HG03432 (cell line): ENCODE data around the gene PGLYRP2.

Experiments used
- ATAC-seq: cut with Tn5 transposase; IDR thresholded peaks from one replicate; pipeline ENCODE4 v1.9.1; 2021; ENCODE audit warnings: mild to moderate bottlenecking, moderate library complexity; ENCODE audit not compliant: unreplicated experiment

The PGLYRP2 gene

DNA sequence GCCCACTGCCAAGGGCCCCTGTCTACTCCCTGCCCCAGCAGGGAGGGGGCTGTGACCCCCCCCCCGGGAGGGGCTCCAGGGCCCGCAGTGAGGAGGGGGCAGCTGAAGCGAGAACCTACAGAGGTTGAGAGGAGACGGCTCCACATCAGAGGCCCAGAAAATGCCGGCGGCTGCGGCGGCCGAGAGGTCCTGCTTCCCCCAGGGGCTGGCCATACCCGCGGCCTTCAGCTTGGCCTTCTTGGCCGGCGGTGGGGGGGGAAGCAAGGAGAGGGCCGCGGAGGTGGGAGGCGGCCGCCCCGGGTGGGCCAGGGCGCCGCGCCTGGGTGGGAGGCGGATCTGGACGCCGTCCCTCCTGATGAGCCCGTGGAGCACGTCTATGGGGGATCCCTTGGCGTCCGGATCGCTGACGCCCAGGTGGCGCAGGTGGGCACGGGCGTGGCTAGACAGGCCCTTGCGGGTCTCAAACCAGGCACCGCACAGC is 51.3 kb downstream of the PGLYRP2 start:
- no peak for ATAC-seq

DNA sequence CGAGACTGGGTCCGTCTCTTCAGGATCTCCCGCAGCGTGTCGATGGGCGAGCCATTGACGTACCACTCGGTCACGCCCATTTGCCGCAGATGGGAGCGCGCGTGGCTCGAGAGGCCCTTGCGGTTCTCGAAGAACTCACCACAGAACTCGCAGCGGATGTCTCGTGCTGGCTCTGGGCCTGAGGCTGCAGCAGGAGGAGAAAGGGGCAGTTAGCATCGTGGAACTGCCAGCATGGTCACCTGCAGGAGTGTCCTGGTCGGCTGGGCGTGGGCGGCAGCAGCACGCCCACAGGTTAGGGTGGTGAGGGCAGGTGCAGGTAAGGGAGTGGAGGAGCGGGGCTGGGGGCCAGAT is 52.0 kb downstream of the PGLYRP2 start:
- no peak for ATAC-seq

DNA sequence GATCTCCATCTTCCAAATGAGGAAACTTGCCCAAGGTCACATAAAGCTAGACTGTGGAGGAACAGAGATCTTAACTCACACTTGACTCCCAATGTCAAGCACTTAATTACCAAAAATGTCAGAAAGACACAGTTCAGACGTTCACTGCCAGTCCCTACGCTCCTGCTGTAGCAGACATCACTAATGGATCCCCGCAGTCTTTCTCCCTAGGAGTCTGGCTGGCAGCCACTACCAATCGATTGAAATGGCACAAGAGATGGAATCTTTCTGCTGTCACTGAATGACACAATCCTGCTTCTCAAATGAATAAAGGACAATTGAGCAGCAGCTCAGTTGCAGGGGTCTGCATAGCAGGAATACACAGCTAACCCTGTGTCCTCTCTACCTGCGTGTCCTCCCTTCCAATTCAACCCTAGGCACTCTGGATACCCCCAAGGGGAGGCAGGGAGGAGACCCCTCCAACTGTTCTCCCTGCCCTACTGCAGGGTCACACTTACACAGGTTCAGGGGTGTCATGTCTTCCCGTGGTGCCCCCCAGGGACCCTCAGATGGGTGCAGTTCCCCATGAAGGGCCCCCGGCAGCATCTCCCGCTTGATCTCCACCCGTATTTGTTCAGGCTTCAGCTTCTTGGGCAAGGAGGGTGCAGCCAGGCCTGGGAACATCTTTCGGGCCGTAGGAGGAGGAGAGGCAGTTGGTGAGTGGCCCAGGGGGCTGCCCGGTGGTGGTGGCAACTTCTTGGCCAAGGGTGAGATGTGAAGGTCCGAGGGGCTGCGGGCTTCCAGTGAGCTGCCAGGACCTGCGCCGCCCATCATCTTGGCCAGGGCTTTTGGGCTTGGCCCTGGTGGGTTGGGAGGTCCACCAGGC is 52.6 kb downstream of the PGLYRP2 start:
- no peak for ATAC-seq

DNA sequence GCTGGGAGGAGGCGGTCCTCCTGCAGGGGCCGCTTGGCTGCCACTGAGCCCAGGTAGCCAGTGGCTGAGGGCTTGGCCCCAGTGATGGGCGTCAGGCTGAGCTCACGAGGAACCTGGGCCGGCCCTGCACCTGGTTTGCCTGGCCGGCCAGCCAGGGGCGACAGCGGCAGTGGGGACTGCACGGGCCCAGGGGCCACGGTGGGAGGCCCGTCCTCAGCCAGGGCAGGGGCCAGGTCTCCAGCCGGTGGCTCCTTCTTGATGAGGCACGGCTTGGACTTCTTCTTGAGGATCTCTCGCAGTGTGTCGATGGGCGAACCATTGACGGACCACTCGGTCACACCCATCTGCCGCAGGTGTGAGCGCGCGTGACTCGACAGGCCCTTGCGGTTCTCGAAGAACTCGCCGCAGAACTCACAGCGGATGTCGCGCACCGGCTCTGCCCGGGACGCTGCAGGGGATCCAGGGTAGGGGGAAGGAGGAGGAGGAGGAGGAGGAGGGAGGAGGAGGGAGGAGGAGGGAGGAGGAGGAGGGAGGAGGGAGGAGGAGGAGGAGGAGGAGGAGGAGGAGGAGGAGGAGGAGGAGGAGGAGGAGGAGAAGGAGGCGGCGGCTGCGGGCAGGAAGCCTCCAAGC is 53.9 kb downstream of the PGLYRP2 start:
- no peak for ATAC-seq

DNA sequence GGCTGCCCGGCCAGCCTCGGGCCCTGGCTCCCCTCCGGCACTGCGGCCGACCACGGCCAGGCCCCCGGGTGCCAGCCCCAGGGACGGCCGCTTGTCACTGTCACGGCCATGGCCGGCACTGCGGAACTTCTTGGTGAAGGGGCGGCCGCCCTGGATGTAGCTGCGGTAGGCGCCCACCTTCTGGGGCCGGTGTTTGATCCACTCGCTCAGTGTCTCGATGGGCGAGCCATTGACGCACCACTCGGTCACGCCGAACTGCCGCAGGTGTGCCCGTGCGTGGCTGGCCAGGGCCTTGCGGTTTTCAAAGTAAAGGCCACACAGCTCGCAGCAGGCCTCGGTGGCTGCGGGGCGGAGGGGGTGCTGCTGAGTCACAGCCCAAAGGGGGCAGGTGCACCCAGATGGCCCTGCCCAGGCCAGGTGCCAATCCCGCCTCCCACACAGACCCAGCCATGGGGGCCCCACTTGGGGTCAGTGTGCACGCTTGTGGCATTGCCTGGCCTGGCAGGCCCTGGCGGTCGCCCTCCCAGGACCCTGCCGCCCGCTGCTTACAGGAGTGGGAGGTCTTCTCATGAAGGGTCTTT is 54.5 kb downstream of the PGLYRP2 start:
- no peak for ATAC-seq

DNA sequence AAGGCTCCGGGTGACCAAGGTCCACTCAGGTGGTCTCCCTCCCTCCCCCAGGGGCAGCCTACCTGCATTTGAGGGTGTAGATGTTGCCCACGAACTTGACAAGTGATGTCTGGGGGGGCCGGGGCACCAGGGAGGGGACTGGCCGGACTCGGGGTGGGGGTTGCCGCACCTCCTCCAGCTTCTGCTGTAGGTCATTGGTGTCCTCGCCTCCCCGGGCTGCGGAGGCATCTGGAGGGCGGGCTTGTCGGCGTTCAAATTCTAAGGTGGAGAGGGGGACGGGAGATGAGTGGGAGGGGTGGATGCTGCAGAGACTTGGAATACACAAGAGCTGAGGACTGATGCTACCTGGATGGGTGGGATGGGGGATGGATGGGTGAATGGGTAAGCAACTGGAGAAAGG is 55.2 kb downstream of the PGLYRP2 start:
- no peak for ATAC-seq

DNA sequence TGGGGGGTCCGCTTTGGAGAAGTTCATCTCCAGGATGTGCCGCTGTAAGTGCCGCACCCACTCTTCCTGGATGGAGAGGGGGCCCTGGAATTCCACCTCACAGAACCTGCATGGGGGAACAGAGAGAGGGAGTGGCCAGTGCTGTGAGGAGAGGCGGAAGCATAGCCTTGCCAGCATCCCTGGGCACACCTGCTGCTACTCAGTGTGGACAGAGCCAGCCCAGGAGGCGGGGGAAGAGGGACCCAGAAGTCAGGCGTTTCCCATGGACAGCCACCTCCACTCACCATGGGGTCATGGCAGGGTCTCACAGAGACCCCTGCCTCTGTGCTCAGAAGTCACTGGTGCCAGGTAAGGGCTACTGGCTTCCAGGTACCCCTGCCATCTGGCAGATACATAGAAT is 56.2 kb downstream of the PGLYRP2 start:
- no peak for ATAC-seq

DNA sequence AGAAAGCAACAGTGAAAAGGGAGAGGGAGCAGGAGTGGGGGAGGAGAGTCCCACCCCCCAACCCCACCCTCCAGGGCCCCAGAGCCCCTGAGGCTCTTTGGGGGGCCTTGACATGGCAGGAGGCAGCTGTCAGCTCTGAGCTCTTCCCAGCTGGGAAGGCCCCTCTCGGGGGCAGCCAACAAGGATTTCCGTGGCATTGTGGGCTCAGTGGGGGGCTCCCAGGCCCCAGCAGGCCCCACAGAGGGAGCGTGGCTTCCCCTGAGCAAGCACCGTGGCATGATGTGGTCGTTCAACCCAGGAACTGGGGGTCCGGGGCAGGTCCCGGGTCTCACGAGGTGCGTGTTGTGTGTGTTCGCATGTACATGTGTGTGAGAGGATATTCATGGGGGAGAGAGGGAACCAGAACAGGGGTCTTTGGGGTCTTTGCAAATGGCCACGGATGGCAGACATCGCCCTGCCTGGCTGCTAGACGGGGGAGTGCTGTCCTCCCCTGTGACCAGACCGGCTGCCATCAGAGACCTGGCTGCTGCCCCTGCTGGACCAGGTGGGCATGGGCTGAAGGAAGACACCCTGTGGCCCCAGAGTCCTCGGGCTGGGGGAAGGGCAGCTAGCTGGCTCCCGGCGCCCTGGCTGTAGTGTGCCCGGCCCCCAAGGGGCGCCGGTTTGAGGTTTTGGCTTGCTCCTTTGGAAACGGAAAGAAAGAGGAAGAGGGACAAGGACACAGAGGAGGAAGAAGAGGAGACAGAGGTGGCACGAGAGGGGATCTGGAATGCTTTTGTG is 56.8 kb downstream of the PGLYRP2 start:
- ATAC-seq, result no peak

DNA sequence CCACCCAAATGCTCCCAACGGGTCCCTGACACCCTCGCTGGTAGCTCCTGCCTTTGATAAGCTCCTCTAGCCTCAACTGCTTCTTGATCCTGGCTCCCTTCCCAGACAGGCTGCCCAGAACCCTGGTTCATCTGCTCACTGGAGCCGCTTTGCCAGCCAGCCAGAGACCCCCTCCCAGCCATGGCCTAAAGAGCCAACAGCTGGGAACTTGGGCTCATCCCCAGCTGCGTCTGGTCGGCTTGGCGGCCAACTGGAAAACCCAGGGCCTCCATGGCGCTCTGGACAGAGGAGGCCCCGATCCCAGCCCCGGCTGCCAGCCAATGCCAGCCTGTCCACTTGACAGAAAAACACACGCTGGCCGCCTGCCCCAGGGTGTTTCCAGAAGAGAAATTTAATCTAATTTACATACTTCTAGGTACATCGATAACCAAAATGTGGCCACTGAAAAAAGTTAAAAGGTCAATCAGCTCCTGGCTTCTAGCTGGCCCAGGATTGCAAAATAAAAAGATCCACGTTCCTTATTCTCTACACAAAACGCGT is 57.5 kb downstream of the PGLYRP2 start:
- ATAC-seq, result no peak

DNA sequence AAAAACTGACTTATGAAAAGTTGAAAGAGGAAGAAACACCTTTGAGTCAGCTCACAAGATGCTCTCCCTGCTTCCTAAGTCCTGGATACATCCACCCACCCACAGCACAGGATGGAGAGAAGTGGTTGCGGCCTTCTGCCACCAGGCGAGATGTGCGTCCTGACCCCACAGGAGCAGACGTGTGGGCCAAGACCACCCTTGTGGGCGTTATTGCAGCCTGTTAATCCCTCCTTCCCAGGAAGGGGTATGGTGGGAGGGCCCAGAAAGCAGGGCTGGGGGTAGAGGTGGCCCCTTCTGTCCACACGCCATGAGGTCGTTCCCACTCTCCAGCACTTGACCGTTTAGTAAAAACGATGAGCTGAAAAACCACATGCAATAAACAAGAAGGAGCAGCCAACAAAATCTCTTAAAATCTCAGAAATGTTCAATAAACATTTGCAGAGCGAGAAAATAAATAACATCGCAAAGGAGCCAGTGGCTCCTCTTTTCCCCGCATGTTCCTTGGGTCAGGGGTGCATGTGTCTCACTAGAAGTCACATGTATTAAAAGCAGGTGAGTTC is 58.1 kb downstream of the PGLYRP2 start:
- no peak for ATAC-seq

DNA sequence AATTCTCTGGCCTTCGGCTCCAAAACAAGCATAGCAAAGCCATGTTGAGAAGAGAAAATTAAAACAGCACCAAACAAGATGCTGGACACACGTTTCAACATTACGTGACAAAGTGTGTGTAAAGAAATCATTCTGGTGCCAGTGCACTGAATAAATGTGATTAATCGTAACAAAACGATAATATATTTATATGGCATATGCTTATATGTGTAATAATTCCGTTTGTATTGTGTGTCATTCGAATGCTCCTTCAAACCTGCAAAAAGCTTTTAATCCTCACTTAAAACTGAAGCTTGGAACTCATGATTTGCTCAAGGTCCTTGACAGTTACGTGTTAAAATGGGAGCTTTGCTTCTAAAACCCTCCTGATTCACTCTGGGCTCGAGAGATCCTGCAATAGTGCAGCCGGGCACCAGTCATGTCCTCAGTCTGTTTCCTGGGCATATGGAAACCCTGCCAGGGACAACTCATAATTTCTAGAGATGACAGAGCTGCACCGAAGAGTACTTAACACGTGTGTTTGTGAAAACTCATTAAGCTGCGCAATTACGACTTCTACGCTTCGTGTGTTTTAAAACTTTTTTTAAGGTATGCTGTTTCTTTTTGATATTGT is 59.8 kb downstream of the PGLYRP2 start:
- ATAC-seq, result no peak
